Mesodermal cell (in vitro differentiated cells): ENCODE results near the gene NEO1. TPM values are rescaled to one million over a fixed set of nuclear protein-coding genes. Genes with fewer than 3 reads are reported as not detected.

Experiments
- H3K27ac ChIP-seq: 2 replicates; pipeline ENCODE4 v1.7.0; 2013; ENCODE audit warnings: mild to moderate bottlenecking, low read depth, low read length, moderate library complexity; ENCODE audit not compliant: severe bottlenecking
- H3K36me3 ChIP-seq: 2 replicates; pipeline ENCODE4 v1.7.1; 2013; ENCODE audit warnings: mild to moderate bottlenecking, low read length, moderate library complexity; ENCODE audit not compliant: control insufficient read depth, insufficient read depth
- H3K4me1 ChIP-seq: one replicate; pipeline ENCODE4 v1.7.1; 2013; ENCODE audit warnings: mild to moderate bottlenecking, low read length; ENCODE audit not compliant: insufficient read depth, control insufficient read depth, poor library complexity, severe bottlenecking
- H3K4me3 ChIP-seq: 2 replicates; pipeline ENCODE4 v1.7.0; 2013; ENCODE audit warnings: low read length, control low read depth, mild to moderate bottlenecking; ENCODE audit not compliant: insufficient read depth, poor library complexity, severe bottlenecking; ENCODE audit errors: extremely low read depth
- H3K9me3 ChIP-seq: 2 replicates; pipeline ENCODE4 v1.7.1; 2013; ENCODE audit warnings: mild to moderate bottlenecking, low read length, moderate library complexity; ENCODE audit not compliant: control insufficient read depth
- WGBS, 2 experiments: methylation state at CpG; one replicate each; pipeline ENCODE4 v1.1.5; 2013; ENCODE audit warnings: missing lambda C conversion rate in 2 of 2; ENCODE audit not compliant: insufficient coverage in 2 of 2; 5-methylcytosine and 5-hydroxymethylcytosine counted together
- polyA plus RNA-seq, 2 experiments: library from polyadenylated mRNA; stranded (reverse); fragments of 50-300 nt; gene quantifications; one replicate each; pipeline ENCODE4 v1.2.3, GENCODE V29; 2013

Gene NEO1
- 85.7 TPM for polyA plus RNA-seq (2013, experiment 1 of 2)
- polyA plus RNA-seq (2013, experiment 2 of 2) = 75.2 TPM

GRCh38 chr15:73051807-73052652, at the start of gene NEO1:
Gene NEO1 (plus strand): TSS chr15:73052463. CDS start chr15:73052676, 213 bp downstream.
- Histone ChIP-seq H3K9me3 (no peaks in the 10 kb centered on the region), H3K4me1 (peaks cover 26% of the 10 kb centered on the region), H3K4me3 (peak within 1 kb of the TSS; percentile 79), H3K27ac (peak within 1 kb of the TSS; percentile 87), H3K36me3 (no peaks in the 10 kb centered on the region)
- WGBS, 2 experiments = 0% methylated on average over 20 to 26 of the region's 108 CpGs

- Histone ChIP-seq H3K27ac (no peak overlapping the region), H3K4me3 (no peak overlapping the region), H3K36me3 (no peaks in the 10 kb centered on the region), H3K9me3 (no peaks in the 10 kb centered on the region), H3K4me1 (peaks cover 10% of the 10 kb centered on the region)
- WGBS, 2 experiments = 91 to 92% methylated on average over 4 to 5 of the region's 5 CpGs
Observed at GRCh38 chr15:73004462-73004861, 47.8 kb upstream of the NEO1 start.

- Histone ChIP-seq H3K9me3 (no peaks in the 10 kb centered on the region), H3K4me1 (peaks cover 10% of the 10 kb centered on the region), H3K36me3 (no peaks in the 10 kb centered on the region), H3K27ac (no peak overlapping the region), H3K4me3 (no peak overlapping the region)
- WGBS, 2 experiments = 86 to 89% methylated on average over 2 of the region's 2 CpGs
Observed at GRCh38 chr15:73005032-73005431, 47.2 kb upstream of the NEO1 start.

- Histone ChIP-seq H3K27ac (no peak overlapping the region), H3K36me3 (no peaks in the 10 kb centered on the region), H3K9me3 (no peaks in the 10 kb centered on the region), H3K4me1 (peaks cover 10% of the 10 kb centered on the region), H3K4me3 (no peak overlapping the region)
- WGBS, 2 experiments = 92 to 94% methylated on average over 2 of the region's 2 CpGs
Observed at GRCh38 chr15:73005446-73005845, 46.8 kb upstream of the NEO1 start.

GRCh38 chr15:73006523-73006922, 45.7 kb upstream of the NEO1 start:
- peaks cover 15% of the 10 kb centered on the region for H3K4me1 ChIP-seq
- no CpG with 5 or more reads among the region's 1 CpG for WGBS, 2 experiments
- no peak overlapping the region for H3K27ac ChIP-seq
- H3K36me3 ChIP-seq = no peaks in the 10 kb centered on the region
- H3K9me3 ChIP-seq = no peaks in the 10 kb centered on the region
- H3K4me3 ChIP-seq = no peak overlapping the region

- WGBS, 2 experiments = 78 to 86% methylated on average over 5 to 6 of the region's 13 CpGs
- Histone ChIP-seq H3K4me3 (no peak overlapping the region), H3K9me3 (no peaks in the 10 kb centered on the region), H3K4me1 (peaks cover 9% of the 10 kb centered on the region), H3K27ac (no peak overlapping the region), H3K36me3 (no peaks in the 10 kb centered on the region)
Observed at GRCh38 chr15:73009066-73010056, 42.9 kb upstream of the NEO1 start.

GRCh38 chr15:73010154-73011152, 41.8 kb upstream of the NEO1 start:
- peaks cover 9% of the 10 kb centered on the region for H3K4me1 ChIP-seq
- H3K4me3 ChIP-seq = no peak overlapping the region
- H3K36me3 ChIP-seq = no peaks in the 10 kb centered on the region
- 94 to 95% methylated on average over 6 to 7 of the region's 10 CpGs for WGBS, 2 experiments
- H3K9me3 ChIP-seq = no peaks in the 10 kb centered on the region
- H3K27ac ChIP-seq = no peak overlapping the region

GRCh38 chr15:73014904-73015303, 37.4 kb upstream of the NEO1 start:
- H3K36me3 ChIP-seq = no peaks in the 10 kb centered on the region
- H3K9me3 ChIP-seq = no peaks in the 10 kb centered on the region
- no peak overlapping the region for H3K4me3 ChIP-seq
- WGBS, 2 experiments = 83% methylated on average over 1 of the region's 1 CpG; no CpG with 5 or more reads in 1 of the 2 experiments
- peaks cover 10% of the 10 kb centered on the region for H3K4me1 ChIP-seq
- no peak overlapping the region for H3K27ac ChIP-seq

GRCh38 chr15:73015493-73015892, 36.8 kb upstream of the NEO1 start:
- Histone ChIP-seq H3K9me3 (no peaks in the 10 kb centered on the region), H3K4me3 (no peak overlapping the region), H3K4me1 (peaks cover 11% of the 10 kb centered on the region), H3K27ac (no peak overlapping the region), H3K36me3 (no peaks in the 10 kb centered on the region)
- 91 to 98% methylated on average over 5 to 6 of the region's 6 CpGs for WGBS, 2 experiments

- WGBS, 2 experiments = no CpG with 5 or more reads among the region's 1 CpG
- Histone ChIP-seq H3K27ac (no peak overlapping the region), H3K9me3 (no peaks in the 10 kb centered on the region), H3K4me3 (no peak overlapping the region), H3K4me1 (peaks cover 25% of the 10 kb centered on the region), H3K36me3 (no peaks in the 10 kb centered on the region)
Observed at GRCh38 chr15:73017987-73018386, 34.3 kb upstream of the NEO1 start.
